GM19324 (cell line): ENCODE measurements around the gene UBASH3B.

ENCODE experiments used
- ATAC-seq: cut with Tn5 transposase; IDR thresholded peaks from one replicate; pipeline ENCODE4 v1.9.1; 2021; ENCODE audit warnings: mild to moderate bottlenecking, moderate library complexity; ENCODE audit not compliant: unreplicated experiment, low FRiP score

The UBASH3B gene

GRCh38 chr11:122705396-122705795 lies 49.9 kb downstream of the UBASH3B start:
- ATAC-seq: no peak

GRCh38 chr11:122706291-122707088 lies 51.0 kb downstream of the UBASH3B start:
- ATAC-seq: no peak

GRCh38 chr11:122707111-122707510 lies 51.6 kb downstream of the UBASH3B start:
- ATAC-seq: no peak

- no peak for ATAC-seq
These were observed 52.4 kb downstream of the UBASH3B start for GRCh38 chr11:122707901-122708300.

- no peak for ATAC-seq
These were observed 53.7 kb downstream of the UBASH3B start for GRCh38 chr11:122709039-122709760.

- ATAC-seq: no peak
These were observed 55.8 kb downstream of the UBASH3B start for GRCh38 chr11:122711362-122711761.

- no peak for ATAC-seq
These were observed 56.4 kb downstream of the UBASH3B start for GRCh38 chr11:122711831-122712381.

- ATAC-seq: no peak
These were observed 58.5 kb downstream of the UBASH3B start for GRCh38 chr11:122714004-122714403.

GRCh38 chr11:122714484-122714883 lies 59.0 kb downstream of the UBASH3B start:
- no peak for ATAC-seq

GRCh38 chr11:122715548-122716440 lies 60.3 kb downstream of the UBASH3B start:
- ATAC-seq: no peak

GRCh38 chr11:122717264-122717867 lies 61.8 kb downstream of the UBASH3B start:
- ATAC-seq: peak; percentile 52

- no peak for ATAC-seq
These were observed 64.8 kb downstream of the UBASH3B start for GRCh38 chr11:122720107-122720881.

GRCh38 chr11:122721201-122721963 lies 65.9 kb downstream of the UBASH3B start:
- no peak for ATAC-seq

GRCh38 chr11:122721964-122722266 lies 66.4 kb downstream of the UBASH3B start:
- ATAC-seq: no peak

GRCh38 chr11:122723106-122723505 lies 67.6 kb downstream of the UBASH3B start:
- no peak for ATAC-seq

GRCh38 chr11:122723576-122723975 lies 68.1 kb downstream of the UBASH3B start:
- no peak for ATAC-seq

- ATAC-seq: no peak
These were observed 69.0 kb downstream of the UBASH3B start for GRCh38 chr11:122724520-122724919.

- no peak for ATAC-seq
These were observed 70.5 kb downstream of the UBASH3B start for GRCh38 chr11:122726028-122726427.
